GM12874 (cell line): ENCODE measurements around the gene MPHOSPH9.

Experiments used
- CTCF ChIP-seq: IDR thresholded peaks from 2 replicates; pipeline ENCODE4 v1.5.1; 2011; ENCODE audit warnings: low read depth, mild to moderate bottlenecking, control low read depth, low read length, moderate library complexity; ENCODE audit not compliant: insufficient read depth

The MPHOSPH9 gene

GRCh38 chr12:123223241-123223668 is 9.7 kb downstream of the MPHOSPH9 start:
- no peak for TF ChIP-seq CTCF

DNA sequence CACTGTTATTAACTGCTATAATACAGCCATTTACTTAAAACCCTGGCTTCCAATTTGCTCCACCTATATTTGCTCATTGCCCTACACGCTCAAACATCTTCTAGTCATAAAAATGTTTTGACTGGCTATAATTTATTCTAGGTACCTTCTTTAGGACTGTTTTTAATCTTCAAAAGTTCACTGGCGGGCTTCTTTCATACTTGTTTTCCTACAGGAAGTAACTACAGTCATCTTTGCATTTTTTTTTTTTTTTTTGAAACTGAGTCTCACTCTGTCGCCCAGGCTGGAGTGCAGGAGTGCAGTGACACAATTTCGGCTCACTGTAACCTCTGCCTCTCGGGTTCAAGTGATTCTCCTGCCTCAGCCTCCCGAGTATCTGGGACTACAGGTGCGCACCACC is 32.5 kb downstream of the MPHOSPH9 start:
- no peak for TF ChIP-seq CTCF

- TF ChIP-seq CTCF, result no peak
These were observed 33.0 kb downstream of the MPHOSPH9 start for GRCh38 chr12:123199936-123200335.

- no peak for TF ChIP-seq CTCF
These were observed 45.3 kb downstream of the MPHOSPH9 start for GRCh38 chr12:123187637-123188036.

DNA sequence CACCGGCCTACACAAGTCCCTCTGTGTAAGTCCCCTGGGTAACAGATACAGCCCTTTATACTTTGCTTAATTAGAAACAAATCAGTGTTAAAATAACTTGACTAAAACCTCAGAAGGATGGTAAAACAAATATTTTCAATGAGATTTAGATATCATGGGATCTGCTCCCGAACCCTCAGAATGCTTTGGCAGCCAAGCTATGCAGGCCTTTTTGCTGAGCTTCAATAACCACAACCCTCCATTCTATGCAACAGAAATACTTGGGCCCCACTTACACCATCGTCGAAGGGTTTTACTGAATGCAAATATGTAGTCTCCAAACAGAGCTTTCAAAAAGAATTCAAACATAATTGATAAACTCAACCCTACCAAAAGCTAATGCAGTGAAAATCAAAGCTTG is 52.8 kb downstream of the MPHOSPH9 start:
- TF ChIP-seq CTCF, result no peak

DNA sequence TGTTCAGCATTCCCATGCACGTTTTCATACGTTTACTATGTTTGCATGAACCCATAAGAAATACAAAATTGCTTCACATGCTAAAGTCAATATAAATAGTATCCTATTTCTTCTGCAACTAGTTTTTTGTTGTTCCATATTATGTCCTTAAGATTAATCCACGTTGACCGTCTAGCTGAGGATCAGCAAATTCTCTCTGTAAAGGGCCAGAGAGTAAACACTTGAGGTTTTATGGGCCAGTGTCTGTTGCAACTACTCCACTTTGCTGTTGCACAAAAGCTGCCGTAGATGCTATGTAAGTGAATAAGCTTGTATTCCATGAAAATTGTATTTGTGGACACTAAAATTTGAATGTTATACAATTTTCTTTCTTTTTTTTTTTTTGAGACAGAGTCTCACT is 61.0 kb downstream of the MPHOSPH9 start:
- TF ChIP-seq CTCF, result no peak

- TF ChIP-seq CTCF, result no peak
These were observed 65.6 kb downstream of the MPHOSPH9 start for GRCh38 chr12:123167329-123167728.

GRCh38 chr12:123165537-123165936 is 67.4 kb downstream of the MPHOSPH9 start:
- no peak for TF ChIP-seq CTCF
